Activated CD8-positive, alpha-beta T cell treated with anti-CD3 and anti-CD28 coated beads for 36 hours (primary cell): ENCODE data around the gene CXCR6. TPM values are rescaled to one million over a fixed set of nuclear protein-coding genes. Genes with fewer than 3 reads are reported as not detected.

Source experiments
- ATAC-seq: fragments of 200-7000 bp; cut with Tn5 transposase; one replicate; pipeline ENCODE4 v1.10.0; 2021; ENCODE audit warnings: mild to moderate bottlenecking, moderate library complexity
- CTCF ChIA-PET: fragments of 350-600 bp; sonication (Branson Sonifier 250); formaldehyde crosslinking; loops from one replicate; lab custom pipeline; 2021; ENCODE audit warnings: antibody characterized with exemption; lab: Charles Lee
- POLR2A ChIA-PET: fragments of 350-600 bp; sonication (Branson Sonifier 250); formaldehyde crosslinking; loops from one replicate; lab custom pipeline; 2021; ENCODE audit warnings: antibody characterized with exemption; lab: Charles Lee
- DNase-seq: peaks from one replicate; pipeline ENCODE4 v3.0.0-alpha.2; 2020
- H3K27ac Mint-ChIP-seq: one replicate; pipeline ENCODE4 v1.8.0; 2021; ENCODE audit warnings: mild to moderate bottlenecking, mixed read lengths
- H3K27me3 Mint-ChIP-seq: one replicate; pipeline ENCODE4 v1.8.0; 2021; ENCODE audit warnings: mixed read lengths
- H3K36me3 Mint-ChIP-seq: one replicate; pipeline ENCODE4 v1.8.0; 2021; ENCODE audit warnings: low read depth, mixed read lengths
- H3K4me1 Mint-ChIP-seq: one replicate; pipeline ENCODE4 v1.8.0; 2021; ENCODE audit warnings: low read depth, mixed read lengths
- H3K4me3 Mint-ChIP-seq: one replicate; pipeline ENCODE4 v1.8.0; 2021; ENCODE audit warnings: mild to moderate bottlenecking, moderate library complexity, mixed read lengths
- H3K9me3 Mint-ChIP-seq: one replicate; pipeline ENCODE4 v1.8.0; 2021; ENCODE audit warnings: mixed read lengths
- intact Hi-C: fragments of 100-400 bp; cut with micrococcal nuclease; formaldehyde crosslinking; loops from one replicate; pipeline ENCODE4 v1.10.0; 2022
- total RNA-seq, 2 experiments: library from RNA; stranded (reverse); gene quantifications; one replicate each; pipeline ENCODE4 v1.2.3, GENCODE V29; 2021
- TF ChIP-seq, protein P1 (sequence below): fragments of 200-600 bp; IDR thresholded peaks from one replicate; pipeline ENCODE4 v1.8.0; 2022; ENCODE audit warnings: antibody characterized with exemption, mild to moderate bottlenecking

The CXCR6 gene
- total RNA-seq, 2 experiments from 2014 or later = 3.2 to 3.4 TPM

DNA sequence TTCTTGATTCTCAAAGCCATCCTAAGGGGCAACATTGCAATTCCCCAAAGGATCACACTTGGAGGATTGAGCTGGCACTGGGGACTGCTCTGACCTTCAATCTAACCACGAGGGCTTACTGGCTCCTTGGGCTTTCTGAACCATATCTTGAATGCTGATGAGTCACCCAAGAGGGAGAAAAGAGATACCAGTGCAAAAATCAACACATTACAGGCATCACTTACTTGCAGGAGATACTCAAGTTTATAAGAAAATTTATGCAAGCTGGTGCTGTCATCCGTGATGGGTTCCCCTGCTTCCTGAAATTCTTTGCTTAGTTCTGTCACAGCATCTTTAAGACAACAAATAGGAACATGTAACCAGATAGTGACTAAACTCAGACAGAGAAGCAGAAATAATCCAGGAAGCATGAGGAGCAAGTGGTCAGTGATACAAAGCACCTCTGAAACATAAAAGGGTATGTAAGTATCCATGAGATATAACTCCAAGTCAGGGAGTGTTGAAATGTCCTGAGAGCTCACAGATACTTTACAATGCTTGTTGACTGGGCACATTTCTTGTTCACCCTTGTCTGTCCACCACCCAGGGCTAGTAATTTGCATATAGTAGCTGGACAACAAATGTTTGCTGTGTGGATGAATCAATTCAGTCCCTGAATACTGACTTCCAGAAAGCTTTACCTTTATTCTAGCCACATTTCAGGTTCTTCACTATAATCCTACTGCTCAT is 38.2 kb downstream of the CXCR6 start:
- Mint-ChIP-seq H3K4me1 (peaks cover 75% of the 10 kb centered on the region), H3K27ac (peak overlapping the region; percentile 88), H3K36me3 (peaks cover 74% of the 10 kb centered on the region), H3K9me3 (peaks cover 2% of the 10 kb centered on the region), H3K27me3 (no peaks in the 10 kb centered on the region), H3K4me3 (no peak overlapping the region)
- intact Hi-C loops = loop anchor here (2.0 kb wide), 1 partner anchor 13 kb away; the partner anchor contains the start of gene FYCO1
- DNase-seq (peak; percentile 37), ATAC-seq (peak; percentile 38)
- CTCF ChIA-PET = interaction anchor here (0.9 to 6.7 kb wide), 8 partner anchors 10 to 96 kb away, joined by 3 to 51 read pairs (median 7); partner anchors contain the start of gene FYCO1
- POLR2A ChIA-PET = interaction anchor here (1.2 to 6.1 kb wide), 4 partner anchors 13 to 647 kb away, joined by 3 to 61 read pairs (median 7); partner anchors contain the start of gene FYCO1
- TF ChIP-seq, protein P1, sequence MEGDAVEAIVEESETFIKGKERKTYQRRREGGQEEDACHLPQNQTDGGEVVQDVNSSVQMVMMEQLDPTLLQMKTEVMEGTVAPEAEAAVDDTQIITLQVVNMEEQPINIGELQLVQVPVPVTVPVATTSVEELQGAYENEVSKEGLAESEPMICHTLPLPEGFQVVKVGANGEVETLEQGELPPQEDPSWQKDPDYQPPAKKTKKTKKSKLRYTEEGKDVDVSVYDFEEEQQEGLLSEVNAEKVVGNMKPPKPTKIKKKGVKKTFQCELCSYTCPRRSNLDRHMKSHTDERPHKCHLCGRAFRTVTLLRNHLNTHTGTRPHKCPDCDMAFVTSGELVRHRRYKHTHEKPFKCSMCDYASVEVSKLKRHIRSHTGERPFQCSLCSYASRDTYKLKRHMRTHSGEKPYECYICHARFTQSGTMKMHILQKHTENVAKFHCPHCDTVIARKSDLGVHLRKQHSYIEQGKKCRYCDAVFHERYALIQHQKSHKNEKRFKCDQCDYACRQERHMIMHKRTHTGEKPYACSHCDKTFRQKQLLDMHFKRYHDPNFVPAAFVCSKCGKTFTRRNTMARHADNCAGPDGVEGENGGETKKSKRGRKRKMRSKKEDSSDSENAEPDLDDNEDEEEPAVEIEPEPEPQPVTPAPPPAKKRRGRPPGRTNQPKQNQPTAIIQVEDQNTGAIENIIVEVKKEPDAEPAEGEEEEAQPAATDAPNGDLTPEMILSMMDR = no peak

DNA sequence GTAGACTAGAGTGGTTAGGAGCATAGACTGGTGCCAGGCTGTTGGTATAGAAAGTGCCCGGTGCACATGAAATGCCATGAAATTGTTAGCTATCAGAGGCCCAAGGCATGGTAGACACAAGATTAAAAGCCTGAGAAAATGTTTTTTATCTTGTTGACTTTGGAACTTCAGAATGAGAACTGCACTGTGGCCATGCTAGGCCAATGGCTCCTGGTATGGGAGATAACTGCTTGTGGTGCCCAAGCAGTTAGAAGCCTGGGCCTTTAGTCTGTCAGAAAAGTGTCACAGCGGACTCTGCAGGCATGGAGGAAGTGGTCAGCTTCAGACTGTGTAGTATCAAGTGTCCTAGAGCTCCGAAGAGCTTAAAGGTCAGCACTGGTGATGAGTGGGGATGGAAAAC is 40.5 kb downstream of the CXCR6 start:
- ATAC-seq = no peak
- DNase-seq = no peak
- Mint-ChIP-seq H3K27ac (no peak overlapping the region), H3K36me3 (peaks cover 58% of the 10 kb centered on the region), H3K4me1 (peaks cover 76% of the 10 kb centered on the region), H3K9me3 (no peaks in the 10 kb centered on the region), H3K4me3 (no peak overlapping the region), H3K27me3 (no peaks in the 10 kb centered on the region)
- intact Hi-C loops = no loop called here
- ChIA-PET CTCF (interaction anchor here (6.2 to 6.7 kb wide), 2 partner anchors 8 to 94 kb away, joined by 34 to 51 read pairs; no protein-coding TSS in a partner anchor), POLR2A (interaction anchor here (2.0 to 6.1 kb wide), 2 partner anchors 11 to 17 kb away, joined by 7 to 61 read pairs; partner anchors contain the start of gene FYCO1)
- TF ChIP-seq, protein P1 = no peak

DNA sequence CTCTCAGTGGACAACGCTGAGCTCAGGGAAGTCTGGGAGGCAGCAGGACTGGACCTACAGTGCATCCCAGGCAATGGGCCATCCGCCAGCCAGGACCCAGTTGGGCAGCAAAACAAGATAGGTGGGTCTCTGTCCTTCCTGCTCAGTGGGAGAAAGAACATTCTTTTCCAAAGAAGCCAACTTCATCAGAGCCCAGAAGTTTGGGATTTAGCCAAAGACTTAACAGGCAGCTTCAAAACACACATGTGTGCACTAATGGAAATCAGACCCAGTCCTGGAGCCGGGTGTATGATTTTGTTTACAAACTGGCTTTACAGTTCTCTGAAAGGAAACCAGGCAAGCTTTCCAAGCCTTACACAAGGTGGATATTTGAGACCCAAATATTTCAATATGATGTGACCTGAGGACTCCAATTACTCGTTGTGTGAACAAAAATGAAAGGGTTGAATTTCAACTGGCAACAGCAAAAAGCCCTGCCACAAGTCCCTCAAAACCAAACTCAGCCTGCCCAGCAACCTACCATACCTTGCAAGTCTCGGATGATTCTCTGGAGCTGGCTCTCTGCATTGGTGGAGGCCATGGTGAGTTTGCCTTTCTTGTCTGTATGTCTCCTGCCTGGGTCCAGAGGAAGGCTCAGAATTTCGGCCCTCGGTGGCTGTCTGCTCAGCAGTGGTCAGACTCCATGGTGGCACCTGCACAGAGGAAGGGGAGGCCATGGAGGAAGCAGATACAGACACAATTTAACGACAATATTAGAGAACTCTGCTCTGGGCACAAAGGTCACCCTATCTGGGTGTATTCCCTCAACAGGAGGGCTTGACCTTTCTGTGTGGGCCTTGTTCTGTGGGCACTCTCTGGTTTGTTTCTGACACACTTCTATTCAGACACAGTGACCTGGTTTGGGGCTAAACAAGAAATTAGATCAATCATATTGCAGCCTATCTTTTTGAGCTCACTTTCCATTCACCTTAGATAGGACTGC is 41.4 kb downstream of the CXCR6 start:
- Mint-ChIP-seq H3K4me3 (no peak overlapping the region), H3K9me3 (no peaks in the 10 kb centered on the region), H3K27me3 (no peaks in the 10 kb centered on the region), H3K4me1 (peaks cover 77% of the 10 kb centered on the region), H3K27ac (no peak overlapping the region), H3K36me3 (peaks cover 52% of the 10 kb centered on the region)
- TF ChIP-seq, protein P1 = no peak
- ATAC-seq (no peak), DNase-seq (no peak)
- intact Hi-C loops = no loop called here
- POLR2A ChIA-PET = interaction anchor here (1.0 to 6.1 kb wide), 3 partner anchors 10 to 18 kb away, joined by 4 to 61 read pairs (median 7); partner anchors contain the start of gene FYCO1
- CTCF ChIA-PET = interaction anchor here (6.2 to 6.7 kb wide), 2 partner anchors 7 to 93 kb away, joined by 34 to 51 read pairs; no protein-coding TSS in a partner anchor

DNA sequence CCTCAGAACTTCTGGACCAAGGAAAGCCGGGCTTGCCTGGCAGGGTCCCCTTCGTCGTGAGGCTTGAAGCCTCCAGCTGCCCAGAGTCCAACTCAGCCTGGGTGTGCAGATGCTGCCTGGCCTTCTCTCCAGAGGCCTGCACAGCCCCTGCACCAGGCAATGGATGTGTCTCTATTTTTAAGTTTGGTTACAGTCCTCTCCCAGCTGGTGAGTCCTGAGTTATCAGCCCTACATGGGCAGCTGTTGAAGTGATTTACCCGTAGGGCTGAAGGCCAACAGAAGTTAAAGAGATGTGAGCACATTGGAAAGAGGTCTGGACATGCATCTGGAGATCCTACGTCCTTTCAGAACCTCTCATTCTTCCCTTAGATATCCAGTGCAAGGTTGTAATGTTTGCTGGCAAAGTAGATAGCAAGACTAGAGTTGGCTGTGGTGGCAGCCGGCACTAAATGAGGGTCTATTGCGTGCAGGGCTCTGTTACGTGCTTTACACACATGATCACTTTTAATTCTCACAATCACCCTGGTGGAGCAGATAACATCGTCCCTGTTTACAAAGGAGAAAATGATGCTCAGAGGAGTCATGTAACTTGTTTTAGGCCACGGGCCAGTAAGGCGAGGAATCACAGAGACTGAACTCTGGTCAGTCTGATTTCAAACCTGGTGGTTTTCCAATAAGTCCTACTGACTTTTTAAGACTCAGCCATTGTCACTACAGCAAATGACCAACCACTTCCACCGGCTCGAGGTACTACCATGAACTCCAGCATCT is 42.5 kb downstream of the CXCR6 start:
- no peak for ATAC-seq
- H3K9me3 Mint-ChIP-seq = no peaks in the 10 kb centered on the region
- TF ChIP-seq, protein P1 = no peak
- intact Hi-C loops = no loop called here
- DNase-seq = no peak
- no peak overlapping the region for H3K4me3 Mint-ChIP-seq
- peaks cover 76% of the 10 kb centered on the region for H3K4me1 Mint-ChIP-seq
- peak overlapping the region; percentile 45 for H3K27ac Mint-ChIP-seq
- POLR2A ChIA-PET = interaction anchor here (1.0 kb wide), 1 partner anchor 17 kb away, joined by 4 read pairs; no protein-coding TSS in a partner anchor
- H3K27me3 Mint-ChIP-seq = no peaks in the 10 kb centered on the region
- peaks cover 53% of the 10 kb centered on the region for H3K36me3 Mint-ChIP-seq
- CTCF ChIA-PET = interaction anchor here (1.9 to 6.7 kb wide), 2 partner anchors 21 to 92 kb away, joined by 4 to 51 read pairs; no protein-coding TSS in a partner anchor
